ENCODE data around the gene SLC8A2. TPM values are rescaled to one million over a fixed set of nuclear protein-coding genes. Genes with fewer than 3 reads are reported as not detected.
A peak's percentile ranks its signal among the peaks of the same experiment; 100 is the strongest.

SLC8A2 gene
- total RNA-seq, 2 donors from 2014 or later, result 0.09 to 2.2 TPM

DNA sequence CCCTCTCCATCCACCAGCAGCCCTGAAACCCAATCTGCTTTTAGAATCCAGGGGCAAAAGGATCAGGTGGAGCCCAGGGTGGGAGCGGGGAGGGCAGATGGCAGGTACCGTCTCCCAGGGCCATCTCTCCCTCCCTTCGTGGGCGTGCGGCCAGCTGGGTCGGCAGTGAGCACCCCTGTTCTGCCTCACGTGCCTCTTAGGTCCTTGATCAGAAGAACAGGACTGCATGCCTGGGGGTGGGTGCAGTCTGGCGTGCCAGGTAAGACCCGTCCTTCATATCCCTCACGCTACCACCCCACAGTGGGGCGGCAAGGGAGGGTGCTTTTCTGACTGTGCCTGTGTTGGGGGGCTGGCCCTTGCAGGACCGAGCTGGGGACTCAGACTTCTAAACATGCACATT lies 2.0 kb downstream of the SLC8A2 start:
- DNase-seq (no peak), ATAC-seq (no peak)
- intact Hi-C loops (cut with DNase I, micrococcal nuclease), result no loop called here

- DNase-seq (no peak), ATAC-seq (no peak)
- intact Hi-C loops (cut with DNase I, micrococcal nuclease), result no loop called here
Measured at GRCh38 chr19:47469363-47469700, 2.4 kb downstream of the SLC8A2 start.

- DNase-seq (no peak), ATAC-seq (no peak)
- intact Hi-C loops (cut with DNase I, micrococcal nuclease), result no loop called here
Measured at GRCh38 chr19:47467914-47468313, 3.8 kb downstream of the SLC8A2 start.

GRCh38 chr19:47465957-47466356 lies 5.7 kb downstream of the SLC8A2 start:
- DNase-seq (no peak), ATAC-seq (no peak)
- intact Hi-C loops (cut with DNase I, micrococcal nuclease), result no loop called here

DNA sequence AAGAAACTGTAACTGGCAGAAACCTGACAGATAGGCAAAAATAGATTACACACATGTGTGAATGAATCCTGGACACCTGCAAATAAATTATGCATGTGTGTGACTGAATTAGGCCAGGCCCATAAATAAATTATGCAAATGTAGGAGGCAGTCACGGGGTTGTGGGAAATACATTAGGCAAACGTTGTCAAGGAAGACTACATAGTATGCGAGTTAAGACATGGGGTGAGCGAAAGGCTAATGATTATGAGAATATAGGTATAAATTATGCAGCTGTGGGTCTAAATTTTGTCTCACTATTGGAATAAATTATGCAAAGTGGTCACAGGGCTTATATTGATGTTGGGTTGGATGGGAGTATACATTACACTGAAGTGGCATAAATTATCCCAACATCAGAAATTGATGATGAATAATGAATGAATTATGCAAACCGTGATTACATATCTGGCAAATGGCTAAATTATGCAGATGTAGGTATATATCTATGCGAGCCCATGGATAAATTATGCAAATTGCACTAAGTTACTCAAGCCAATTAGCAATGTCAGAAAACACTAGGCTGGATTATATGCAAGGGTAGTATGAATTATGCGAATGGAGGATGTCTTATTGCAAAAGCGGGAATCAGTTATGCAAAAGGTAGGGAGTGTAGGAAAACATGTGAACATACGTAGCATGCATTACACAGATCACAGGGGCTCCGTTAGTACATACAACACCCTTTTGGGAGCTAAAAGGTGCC lies 6.8 kb downstream of the SLC8A2 start:
- ATAC-seq (no peak), DNase-seq (no peak)
- intact Hi-C loops (cut with DNase I, micrococcal nuclease), result no loop called here

DNA sequence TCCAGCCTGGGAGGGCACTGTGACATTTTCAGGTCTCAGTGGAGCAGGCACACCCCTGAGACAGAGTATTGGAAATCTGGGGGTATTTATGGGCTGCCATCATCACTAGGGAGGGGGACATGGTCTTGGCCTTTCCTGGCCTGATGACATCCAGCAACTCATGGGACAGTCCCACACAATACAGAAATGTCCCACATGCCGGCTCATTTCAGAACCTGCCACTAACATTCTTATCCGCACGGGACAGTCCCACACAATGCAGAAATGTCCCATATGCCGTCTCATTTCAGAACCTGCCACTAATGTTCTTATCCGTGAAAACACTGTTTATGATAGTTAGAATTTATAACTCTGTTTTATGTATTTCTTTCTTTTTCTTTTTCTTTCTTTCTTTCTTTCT lies 9.8 kb downstream of the SLC8A2 start:
- intact Hi-C loops (cut with DNase I, micrococcal nuclease), result no loop called here
- DNase-seq, result no peak
- no peak for ATAC-seq

DNA sequence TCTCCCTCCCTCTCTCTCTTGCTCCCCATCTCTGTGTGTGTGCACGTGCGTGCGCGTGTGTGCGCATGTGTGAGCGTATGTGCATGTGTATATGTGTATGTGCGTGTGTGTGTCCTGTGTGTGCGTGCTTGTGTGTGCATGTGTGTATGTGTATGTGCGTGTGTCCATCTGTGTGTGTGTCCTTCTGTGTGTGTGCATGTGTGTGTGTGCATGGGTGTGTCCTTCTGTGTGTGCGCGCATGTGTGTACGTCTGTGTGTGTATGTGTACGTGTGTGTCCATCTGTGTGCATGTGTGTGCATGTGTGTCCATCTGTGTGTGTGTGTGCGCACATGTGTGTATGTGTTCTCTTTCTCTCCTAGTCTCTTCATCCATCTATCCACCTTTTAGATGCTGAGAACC lies 12.2 kb downstream of the SLC8A2 start:
- intact Hi-C loops (cut with DNase I, micrococcal nuclease), result no loop called here
- DNase-seq, result no peak
- no peak for ATAC-seq

DNA sequence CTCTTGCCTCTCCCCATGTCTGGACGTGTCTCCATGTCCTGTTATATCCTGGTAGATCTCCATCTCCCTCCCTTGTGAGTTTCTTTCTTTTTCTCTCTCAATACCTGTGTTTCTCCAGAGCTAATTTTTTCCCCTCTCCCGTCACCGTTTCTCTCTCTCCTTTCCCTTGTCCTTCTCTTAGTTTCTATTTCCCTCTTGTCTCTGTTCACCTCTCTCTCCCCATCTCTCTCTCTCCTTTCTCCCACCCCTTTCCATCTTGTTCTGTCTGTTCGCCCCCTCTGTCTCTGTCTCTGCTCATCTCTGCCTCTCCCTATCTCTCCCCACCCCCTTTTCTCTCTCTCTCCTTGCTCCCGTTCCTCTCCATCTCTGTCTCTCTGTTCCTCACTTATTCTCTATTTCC lies 13.0 kb downstream of the SLC8A2 start:
- ATAC-seq (no peak), DNase-seq (no peak)
- intact Hi-C loops (cut with DNase I, micrococcal nuclease), result no loop called here

- DNase-seq (no peak), ATAC-seq (peak; percentile 27)
- intact Hi-C loops (cut with DNase I, micrococcal nuclease), result no loop called here
Measured at GRCh38 chr19:47456721-47457474, 14.8 kb downstream of the SLC8A2 start.

GRCh38 chr19:47450478-47450877 lies 21.2 kb downstream of the SLC8A2 start:
- intact Hi-C loops (cut with DNase I, micrococcal nuclease), result no loop called here
- ATAC-seq, result no peak
- no peak for DNase-seq

DNA sequence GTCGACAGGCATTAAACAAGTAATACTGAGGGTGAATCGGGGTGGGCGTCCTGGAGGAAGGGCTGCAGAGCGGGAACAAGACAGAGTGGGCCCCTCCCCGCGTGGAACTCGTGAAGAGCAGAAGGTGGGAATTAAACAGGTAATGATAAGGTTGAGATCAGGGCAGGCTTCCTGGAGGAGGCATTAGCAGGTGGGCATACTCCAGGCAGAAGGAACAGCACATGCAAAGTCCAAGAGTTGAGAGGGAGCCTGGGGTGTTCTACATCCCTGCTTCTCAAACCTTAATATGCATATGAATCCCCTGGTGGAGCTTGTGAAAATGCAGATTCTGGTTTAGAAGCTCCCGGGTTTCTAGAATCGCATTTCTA lies 23.3 kb downstream of the SLC8A2 start:
- DNase-seq, result no peak
- no peak for ATAC-seq
- intact Hi-C loops (cut with DNase I, micrococcal nuclease), result no loop called here

GRCh38 chr19:47447470-47448359 lies 24.0 kb downstream of the SLC8A2 start:
- DNase-seq (peak; percentile 49 to 56), ATAC-seq (peak; percentile 77)
- intact Hi-C loops (cut with DNase I, micrococcal nuclease), result no loop called here

DNA sequence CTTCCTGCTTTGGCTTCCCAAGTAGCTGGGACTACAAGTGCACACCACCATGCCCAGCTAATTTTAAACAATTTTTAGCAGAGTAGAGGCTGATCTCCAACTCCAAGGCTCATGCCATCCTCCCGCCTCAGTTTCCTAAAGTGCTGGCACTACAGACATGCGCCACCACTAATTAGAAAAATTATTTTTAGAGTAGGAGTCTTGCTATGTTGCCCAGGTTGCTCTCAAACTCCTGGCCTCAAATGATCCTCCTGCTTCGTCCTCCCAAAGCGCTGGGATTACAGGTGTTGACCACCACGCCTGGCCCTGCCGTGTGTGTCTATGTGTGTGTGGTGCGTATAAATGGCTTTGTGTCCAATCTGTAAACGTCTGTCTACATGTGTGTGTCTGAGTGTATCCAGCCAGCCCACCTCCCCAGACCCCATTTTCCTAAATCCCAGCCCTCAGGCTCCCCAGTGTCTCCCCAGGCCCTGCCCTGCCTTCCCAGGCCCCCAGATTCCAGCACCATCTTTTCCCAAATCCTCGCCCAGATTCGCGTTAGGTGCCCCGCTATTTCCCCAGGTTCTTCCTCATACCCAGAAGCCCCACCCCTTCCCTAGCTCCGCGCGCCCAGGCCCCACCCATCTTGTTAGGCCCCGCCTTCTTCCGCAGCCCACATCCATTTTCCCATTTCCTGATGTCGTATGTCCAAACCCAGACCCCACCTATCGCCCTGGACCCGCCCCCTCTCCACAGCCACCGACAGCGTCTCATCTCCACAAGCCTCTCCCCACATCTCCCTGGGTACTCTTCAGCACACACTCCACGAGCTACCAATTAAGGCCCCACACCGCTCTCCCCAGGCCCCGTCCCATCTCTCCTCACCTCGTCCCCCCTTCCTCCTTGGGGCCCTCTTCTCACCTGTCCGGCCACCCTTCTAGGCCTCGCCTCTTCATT lies 24.9 kb downstream of the SLC8A2 start:
- peak in 1 of 2 donors; percentile 51 for DNase-seq
- peak; percentile 80 for ATAC-seq
- intact Hi-C loops (cut with DNase I, micrococcal nuclease), result no loop called here

- peak; percentile 48 to 58 for DNase-seq
- ATAC-seq, result peak; percentile 61
- intact Hi-C loops (cut with DNase I, micrococcal nuclease), result no loop called here
Measured at GRCh38 chr19:47445937-47446402, 25.7 kb downstream of the SLC8A2 start.

GRCh38 chr19:47445527-47445926 lies 26.2 kb downstream of the SLC8A2 start:
- DNase-seq (no peak), ATAC-seq (no peak)
- intact Hi-C loops (cut with DNase I, micrococcal nuclease), result no loop called here

DNA sequence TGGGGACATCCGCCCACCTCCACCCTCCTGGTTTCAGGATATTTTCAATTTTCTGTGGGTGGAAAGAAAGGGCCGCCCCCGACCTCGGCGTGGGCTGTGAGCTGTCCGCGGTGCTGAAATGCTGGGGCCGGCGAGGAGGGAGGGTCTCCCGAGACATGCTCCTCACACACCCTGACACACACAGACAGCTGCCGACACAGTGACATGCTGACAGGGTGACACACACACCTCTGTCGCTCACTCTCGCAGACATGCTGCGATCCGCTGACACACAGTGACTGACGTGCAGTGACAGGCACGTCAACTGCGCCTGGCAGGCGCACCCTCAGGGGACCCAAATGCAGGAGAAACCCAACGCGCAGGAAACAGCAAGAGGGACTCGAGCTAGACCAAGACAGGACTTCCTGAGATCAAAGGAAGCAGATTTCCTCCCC lies 27.3 kb downstream of the SLC8A2 start:
- DNase-seq, result no peak
- intact Hi-C loops (cut with DNase I, micrococcal nuclease), result no loop called here
- no peak for ATAC-seq

DNA sequence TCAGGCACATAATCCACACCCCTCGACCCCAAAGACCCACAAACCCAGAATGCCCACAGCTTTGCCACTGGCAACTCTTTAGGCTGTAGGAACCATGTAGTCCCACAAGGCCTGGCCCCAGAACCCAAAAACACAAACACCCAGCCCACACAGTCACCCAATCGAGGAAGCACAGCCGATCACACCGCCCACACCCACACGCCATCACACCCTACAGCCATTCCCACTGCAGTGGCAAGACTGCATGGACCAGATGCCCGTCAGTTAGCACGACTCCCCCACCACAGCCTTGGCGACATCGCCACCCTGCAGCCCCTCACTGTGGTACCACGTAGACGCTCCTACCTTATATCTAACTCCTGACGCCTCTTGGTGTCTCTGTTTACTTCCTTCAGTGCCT lies 28.4 kb downstream of the SLC8A2 start:
- no peak for ATAC-seq
- no peak for DNase-seq
- intact Hi-C loops (cut with DNase I, micrococcal nuclease), result no loop called here

GRCh38 chr19:47438793-47439220 lies 32.9 kb downstream of the SLC8A2 start:
- intact Hi-C loops (cut with DNase I, micrococcal nuclease), result loop anchor here in 1 of 2 donors (5.0 kb wide), 1 partner anchor 268 kb away; no protein-coding TSS in a partner anchor
- peak; percentile 33 for ATAC-seq
- peak in 1 of 2 donors; percentile 27 for DNase-seq
